ENCODE data around the gene NOP14. TPM values are rescaled to one million over a fixed set of nuclear protein-coding genes. Genes with fewer than 3 reads are reported as not detected.
"Not testable (repeated sequence)": the region's sequence is repeated elsewhere in the genome, so short reads cannot be mapped to it uniquely, and the experiment has no call there.

NOP14 gene
- total and polyA plus RNA-seq, 9 donors, result 13.6 to 39.7 (median 28.3) TPM

DNA sequence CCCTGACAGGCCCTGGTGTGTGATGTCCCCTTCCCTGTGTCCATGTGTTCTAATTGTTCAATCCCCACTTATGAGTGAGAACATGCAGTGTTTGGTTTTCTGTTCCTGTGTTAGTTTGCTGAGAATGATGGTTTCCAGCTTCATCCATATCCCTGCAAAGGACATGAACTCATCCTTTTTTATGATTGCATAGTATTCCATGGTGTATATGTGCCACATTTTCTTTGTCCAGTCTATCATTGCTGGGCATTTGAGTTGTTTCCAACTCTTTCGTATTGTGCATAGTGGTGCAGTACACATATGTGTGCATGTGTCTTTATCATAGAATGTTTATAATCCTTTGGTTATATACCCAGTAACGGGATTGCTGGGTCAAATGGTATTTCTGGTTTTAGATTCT, 46.5 kb downstream of the NOP14 start:
- intact Hi-C loops (cut with DNase I), result loop anchor here in 1 of 4 donors (10.0 kb wide), 1 partner anchor 52 kb away; no protein-coding TSS in a partner anchor
- not testable (repeated sequence) for H3K36me3 ChIP-seq; H3K27ac ChIP-seq; DNase-seq; H3K9me3 ChIP-seq; H3K4me3 ChIP-seq; H3K4me1 ChIP-seq (ENCODE audit: insufficient read depth); H3K27me3 ChIP-seq
- WGBS, 3 donors, result 95 to 98% (median 97%) methylated on average over 2 of the region's 2 CpGs

DNA sequence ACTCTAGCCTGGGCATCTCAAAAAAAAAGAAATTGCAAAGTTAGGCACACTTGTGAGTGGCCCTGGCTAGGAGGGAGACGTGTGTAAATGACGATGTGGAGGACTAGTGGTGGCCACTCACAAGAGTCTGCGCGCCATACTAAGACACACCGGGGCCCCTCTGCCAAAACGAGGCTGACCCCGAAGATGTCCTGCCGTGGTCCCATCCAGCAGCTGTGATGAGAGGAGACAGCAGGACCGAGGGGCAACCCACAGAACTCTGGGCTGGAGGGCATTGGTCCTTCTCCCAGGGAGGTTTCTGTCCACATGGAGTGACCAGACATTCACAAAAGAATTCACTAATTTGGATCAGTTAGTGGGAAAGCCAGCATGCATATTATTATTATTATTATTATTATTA, 47.4 kb downstream of the NOP14 start:
- Histone ChIP-seq H3K4me3 (no peak overlapping the region), H3K27me3 (no peaks in the 10 kb centered on the region), H3K27ac (no peak overlapping the region), H3K9me3 (no peaks in the 10 kb centered on the region), H3K36me3 (no peaks in the 10 kb centered on the region), H3K4me1 (ENCODE audit: insufficient read depth) (no peaks in the 10 kb centered on the region)
- peak in 1 of 5 donors; percentile 28 for DNase-seq
- 83 to 92% (median 88%) methylated on average over 9 of the region's 9 CpGs for WGBS, 3 donors
- intact Hi-C loops (cut with DNase I), result loop anchor here in 1 of 4 donors (10.0 kb wide), 1 partner anchor 51 kb away; no protein-coding TSS in a partner anchor
- TF ChIP-seq POLR2A (IDR thresholded peaks at IDR 0.05) (no peak), EP300 (IDR thresholded peaks at IDR 0.05) (no peak)
- TF ChIP-seq, protein P1, sequence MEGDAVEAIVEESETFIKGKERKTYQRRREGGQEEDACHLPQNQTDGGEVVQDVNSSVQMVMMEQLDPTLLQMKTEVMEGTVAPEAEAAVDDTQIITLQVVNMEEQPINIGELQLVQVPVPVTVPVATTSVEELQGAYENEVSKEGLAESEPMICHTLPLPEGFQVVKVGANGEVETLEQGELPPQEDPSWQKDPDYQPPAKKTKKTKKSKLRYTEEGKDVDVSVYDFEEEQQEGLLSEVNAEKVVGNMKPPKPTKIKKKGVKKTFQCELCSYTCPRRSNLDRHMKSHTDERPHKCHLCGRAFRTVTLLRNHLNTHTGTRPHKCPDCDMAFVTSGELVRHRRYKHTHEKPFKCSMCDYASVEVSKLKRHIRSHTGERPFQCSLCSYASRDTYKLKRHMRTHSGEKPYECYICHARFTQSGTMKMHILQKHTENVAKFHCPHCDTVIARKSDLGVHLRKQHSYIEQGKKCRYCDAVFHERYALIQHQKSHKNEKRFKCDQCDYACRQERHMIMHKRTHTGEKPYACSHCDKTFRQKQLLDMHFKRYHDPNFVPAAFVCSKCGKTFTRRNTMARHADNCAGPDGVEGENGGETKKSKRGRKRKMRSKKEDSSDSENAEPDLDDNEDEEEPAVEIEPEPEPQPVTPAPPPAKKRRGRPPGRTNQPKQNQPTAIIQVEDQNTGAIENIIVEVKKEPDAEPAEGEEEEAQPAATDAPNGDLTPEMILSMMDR (IDR thresholded peaks at IDR 0.05), result no peak

DNA sequence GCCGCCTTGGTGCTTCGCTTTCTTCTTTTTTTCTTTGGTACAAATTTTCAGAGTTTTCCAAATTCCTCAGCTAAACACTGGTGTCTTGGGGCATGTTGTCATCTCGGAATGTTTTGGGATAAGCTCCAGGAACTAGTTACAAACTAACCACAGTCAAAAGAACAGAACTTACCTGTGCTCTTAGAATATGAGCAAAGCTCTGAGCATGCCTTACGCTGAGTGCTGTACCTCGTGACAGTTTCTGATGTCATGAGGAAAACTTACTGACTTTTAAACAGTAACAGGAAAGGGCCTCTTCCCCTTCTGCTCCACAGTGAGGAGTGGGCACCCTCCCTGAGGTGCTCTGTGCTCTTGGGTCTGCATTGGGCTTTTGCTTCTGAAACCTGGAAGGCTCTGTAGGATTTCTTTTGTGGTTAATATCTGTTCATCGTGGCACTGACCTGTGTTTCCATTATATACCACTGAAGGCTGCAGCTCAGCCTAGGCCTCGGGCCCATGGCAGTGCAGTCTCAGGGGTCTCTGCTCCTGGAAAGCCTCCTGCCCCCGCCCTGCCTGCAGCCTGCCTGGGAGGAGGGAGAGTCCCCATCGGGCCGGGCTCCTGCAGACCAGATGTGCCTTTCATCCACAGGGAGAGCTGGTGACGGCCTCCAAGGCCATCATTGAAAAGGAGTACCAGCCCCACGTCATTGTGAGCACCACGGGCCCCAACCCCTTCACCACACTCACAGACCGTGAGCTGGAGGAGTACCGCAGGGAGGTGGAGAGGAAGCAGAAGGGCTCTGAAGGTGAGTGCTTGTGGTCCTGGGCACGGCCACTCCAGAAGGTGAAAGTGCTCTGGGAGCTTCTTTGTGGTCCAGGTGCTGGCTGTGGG, 48.7 kb downstream of the NOP14 start:
- peak in 1 of 5 donors; percentile 25 for DNase-seq
- Histone ChIP-seq H3K36me3 (no peaks in the 10 kb centered on the region), H3K27ac (no peak overlapping the region), H3K27me3 (no peaks in the 10 kb centered on the region), H3K4me1 (ENCODE audit: insufficient read depth) (no peaks in the 10 kb centered on the region), H3K9me3 (no peaks in the 10 kb centered on the region), H3K4me3 (no peak overlapping the region)
- intact Hi-C loops (cut with DNase I), result loop anchor here in 1 of 4 donors (10.0 kb wide), 1 partner anchor 50 kb away; no protein-coding TSS in a partner anchor
- WGBS, 3 donors, result 64 to 77% (median 76%) methylated on average over 16 of the region's 16 CpGs
- TF ChIP-seq, protein P1 (IDR thresholded peaks at IDR 0.05), result no peak
- TF ChIP-seq EP300 (IDR thresholded peaks at IDR 0.05) (no peak), POLR2A (IDR thresholded peaks at IDR 0.05) (no peak)

DNA sequence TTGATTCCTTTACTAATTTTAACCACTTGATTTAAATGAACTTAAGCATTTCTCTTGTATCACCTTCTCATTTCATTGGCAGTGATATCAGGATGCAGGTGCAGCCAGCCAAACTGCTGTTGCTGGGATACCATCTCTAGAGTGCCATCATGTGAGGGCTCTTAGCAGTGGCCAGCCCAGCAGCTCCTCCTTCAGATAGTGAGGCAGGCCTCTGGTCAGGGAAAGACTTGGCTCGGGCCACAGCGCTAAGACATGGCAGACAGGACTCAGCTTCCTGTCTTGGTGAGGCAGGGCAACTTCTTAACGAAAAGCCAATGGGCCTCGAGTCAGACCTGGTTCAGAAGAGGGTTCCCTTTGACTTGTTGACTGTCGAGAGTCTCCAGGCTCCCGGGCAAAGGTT, 50.0 kb downstream of the NOP14 start:
- DNase-seq, result no peak
- no peaks in the 10 kb centered on the region for H3K36me3 ChIP-seq
- no peak for TF ChIP-seq POLR2A (IDR thresholded peaks at IDR 0.05)
- TF ChIP-seq, protein P1 (IDR thresholded peaks at IDR 0.05), result no peak
- TF ChIP-seq EP300 (IDR thresholded peaks at IDR 0.05), result no peak
- WGBS, 3 donors, result 87 to 93% (median 88%) methylated on average over 6 of the region's 6 CpGs
- H3K27me3 ChIP-seq, result no peaks in the 10 kb centered on the region
- no peaks in the 10 kb centered on the region for H3K9me3 ChIP-seq
- intact Hi-C loops (cut with DNase I), result loop anchor here in 1 of 4 donors (10.0 kb wide), 1 partner anchor 48 kb away; no protein-coding TSS in a partner anchor
- no peak overlapping the region for H3K27ac ChIP-seq
- no peak overlapping the region for H3K4me3 ChIP-seq
- no peaks in the 10 kb centered on the region for H3K4me1 ChIP-seq (ENCODE audit: insufficient read depth)

DNA sequence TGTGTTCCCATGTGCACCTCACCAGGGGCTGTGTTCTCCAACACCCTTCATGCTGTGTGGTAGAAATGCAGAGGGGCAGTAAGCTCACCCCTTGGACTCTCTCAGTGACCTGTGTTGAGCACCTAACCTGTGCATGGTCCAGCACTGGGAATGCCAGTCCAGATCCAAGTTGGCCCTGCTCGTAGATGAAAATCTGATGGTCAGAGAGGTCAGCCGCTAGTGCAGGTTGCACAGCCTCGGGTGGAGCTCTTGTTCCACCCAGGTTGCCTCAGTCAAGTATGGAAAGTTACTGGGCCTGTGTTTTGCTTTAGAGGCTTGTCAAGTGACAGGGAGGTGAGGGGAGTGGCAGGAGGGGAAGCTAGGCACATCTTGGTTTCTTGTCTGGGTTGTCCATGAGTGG, 51.3 kb downstream of the NOP14 start:
- H3K36me3 ChIP-seq, result no peaks in the 10 kb centered on the region
- DNase-seq, result no peak
- intact Hi-C loops (cut with DNase I), result loop anchor here in 1 of 4 donors (10.0 kb wide), 1 partner anchor 47 kb away; no protein-coding TSS in a partner anchor

More for the DNA sequence above, 51.3 kb downstream of the NOP14 start:
- no peaks in the 10 kb centered on the region for H3K27me3 ChIP-seq
- 81 to 91% (median 84%) methylated on average over 3 of the region's 3 CpGs for WGBS, 3 donors
- TF ChIP-seq EP300 (IDR thresholded peaks at IDR 0.05) (no peak), POLR2A (IDR thresholded peaks at IDR 0.05) (no peak)
- TF ChIP-seq, protein P1 (IDR thresholded peaks at IDR 0.05), result no peak
- H3K27ac ChIP-seq, result no peak overlapping the region
- no peaks in the 10 kb centered on the region for H3K4me1 ChIP-seq (ENCODE audit: insufficient read depth)
- no peaks in the 10 kb centered on the region for H3K9me3 ChIP-seq
- no peak overlapping the region for H3K4me3 ChIP-seq
